GM12865 (cell line): ENCODE measurements around the gene METAP1D.

Experiments used
- DNase-seq: peaks from one replicate; pipeline ENCODE4 v3.0.0; 2010; ENCODE audit warnings: low read depth
- H3K4me3 ChIP-seq: 2 replicates; pipeline ENCODE4 v1.5.1; 2011; ENCODE audit warnings: mild to moderate bottlenecking, low read depth, low read length, control low read depth
- CTCF ChIP-seq: IDR thresholded peaks from 2 replicates; pipeline ENCODE4 v1.5.1; 2011; ENCODE audit warnings: low read length, control low read depth, low read depth, inconsistent platforms; ENCODE audit not compliant: insufficient read depth; ENCODE audit errors: missing control alignments

METAP1D gene

DNA sequence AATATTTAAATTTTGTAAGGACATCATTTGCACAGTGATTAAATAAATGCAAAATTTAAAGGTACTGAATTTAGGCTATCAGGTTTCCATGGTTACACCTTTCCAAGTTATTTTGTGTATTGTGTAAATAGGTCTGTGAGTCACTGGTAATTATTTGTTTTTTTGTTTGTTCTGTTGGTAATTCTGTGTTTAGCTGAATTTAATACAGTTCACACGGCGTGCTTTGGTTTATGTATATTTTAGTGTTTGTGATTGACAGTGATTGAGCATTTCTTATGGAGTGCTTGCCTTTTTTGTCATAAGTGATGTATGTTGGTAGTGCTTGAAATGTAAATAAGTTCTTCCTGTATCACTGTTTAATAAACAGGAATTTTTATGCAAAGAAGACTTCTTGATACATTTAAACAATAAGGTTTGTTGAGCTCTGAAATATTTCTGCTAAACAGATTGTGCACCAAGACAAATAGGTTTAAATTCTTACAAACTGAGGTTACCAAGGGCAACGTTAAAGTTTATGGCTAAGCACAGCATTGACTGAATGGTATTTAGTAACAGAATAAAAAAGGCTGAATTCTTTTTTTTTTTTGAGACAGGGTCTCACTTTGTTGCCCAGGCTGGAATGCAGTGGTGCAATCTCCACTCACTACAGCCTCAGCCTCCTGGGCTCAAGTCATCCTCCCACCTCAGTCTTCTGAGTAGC lies 47.3 kb downstream of the METAP1D start:
- no peak overlapping the region for H3K4me3 ChIP-seq
- no peak for DNase-seq
- TF ChIP-seq CTCF = no peak

- TF ChIP-seq CTCF = no peak
- DNase-seq = no peak
- no peak overlapping the region for H3K4me3 ChIP-seq
Observed at GRCh38 chr2:172047566-172048507, 48.1 kb downstream of the METAP1D start.

GRCh38 chr2:172048508-172049503 lies 49.1 kb downstream of the METAP1D start:
- DNase-seq = no peak
- no peak overlapping the region for H3K4me3 ChIP-seq
- no peak for TF ChIP-seq CTCF

DNA sequence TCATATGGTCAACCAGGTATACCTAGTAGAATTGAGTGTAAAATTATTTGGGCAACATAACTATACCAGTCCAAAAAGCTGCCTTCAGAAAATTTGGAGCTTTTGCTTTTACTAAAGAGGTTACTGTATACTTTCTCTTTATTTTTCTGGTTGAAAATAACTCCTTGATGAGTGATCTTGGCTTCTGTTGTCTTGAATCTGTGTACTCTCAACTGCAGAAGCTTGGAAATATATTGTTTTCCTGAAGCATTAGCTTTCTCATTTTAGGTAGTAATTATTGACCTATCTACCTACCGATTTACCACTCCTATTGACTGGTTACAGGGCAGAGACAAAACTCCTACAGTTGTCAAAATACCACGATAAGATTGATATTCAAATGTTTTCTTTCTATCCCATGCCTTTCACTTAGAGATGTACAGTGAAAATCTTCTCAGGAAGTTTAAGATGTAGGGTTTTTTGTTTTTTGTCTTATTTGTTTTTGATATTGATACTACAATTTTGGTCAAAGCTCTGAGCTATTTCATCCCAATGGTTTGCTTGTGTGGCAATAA lies 49.9 kb downstream of the METAP1D start:
- no peak for DNase-seq
- TF ChIP-seq CTCF = no peak

GRCh38 chr2:172050479-172051125 lies 50.8 kb downstream of the METAP1D start:
- no peak for TF ChIP-seq CTCF
- no peak for DNase-seq
- no peak overlapping the region for H3K4me3 ChIP-seq

More for the DNA sequence above, 49.9 kb downstream of the METAP1D start:
- H3K4me3 ChIP-seq = no peak overlapping the region
